Measurements from ENCODE around the gene CC2D1B.

Gene CC2D1B

DNA sequence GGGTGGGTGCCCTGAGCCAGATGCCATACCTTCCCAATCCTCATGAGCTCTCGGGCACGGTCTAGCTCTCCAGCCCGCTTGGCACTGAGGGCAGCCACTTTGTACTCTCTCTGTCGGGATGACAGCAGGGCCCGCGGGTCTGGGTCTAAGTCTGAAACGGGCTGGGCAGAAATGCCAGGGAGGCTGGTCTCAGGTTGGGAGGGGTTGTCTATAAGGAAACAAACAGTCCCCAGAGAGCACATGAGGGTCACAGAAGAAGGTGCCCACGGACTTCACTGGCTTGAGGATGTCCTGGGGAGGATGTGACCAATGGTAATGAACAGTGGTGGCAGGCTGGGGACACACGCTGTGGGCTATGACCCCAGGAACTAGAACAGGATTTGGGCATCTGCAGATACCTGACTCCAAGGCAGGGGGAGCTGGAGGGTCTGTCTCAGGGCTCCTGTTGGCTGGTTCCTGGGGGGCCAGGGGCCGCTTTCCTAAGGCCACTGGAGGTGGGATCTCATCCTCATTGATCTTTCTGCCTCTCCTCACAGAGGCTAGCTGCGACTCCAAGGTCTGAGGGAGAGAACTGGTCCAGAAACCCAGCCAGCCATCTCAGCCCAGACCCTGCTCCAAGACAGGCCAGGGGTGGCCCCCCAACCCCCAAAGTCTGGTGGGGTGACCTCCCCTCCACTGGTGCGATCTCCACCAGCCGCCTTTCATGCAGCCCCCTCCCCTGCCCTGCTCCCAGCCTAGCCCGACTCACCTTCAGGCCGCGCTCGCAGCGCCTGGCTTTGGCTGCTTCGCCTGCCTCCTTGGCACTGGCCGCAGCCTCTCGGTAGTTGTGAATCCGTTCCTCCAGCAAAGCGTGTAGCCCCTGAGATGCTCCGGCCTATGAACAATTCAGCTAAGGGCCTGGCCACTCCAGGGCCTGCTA is 6.1 kb downstream of the CC2D1B start:
- DNase-seq: no peak

DNA sequence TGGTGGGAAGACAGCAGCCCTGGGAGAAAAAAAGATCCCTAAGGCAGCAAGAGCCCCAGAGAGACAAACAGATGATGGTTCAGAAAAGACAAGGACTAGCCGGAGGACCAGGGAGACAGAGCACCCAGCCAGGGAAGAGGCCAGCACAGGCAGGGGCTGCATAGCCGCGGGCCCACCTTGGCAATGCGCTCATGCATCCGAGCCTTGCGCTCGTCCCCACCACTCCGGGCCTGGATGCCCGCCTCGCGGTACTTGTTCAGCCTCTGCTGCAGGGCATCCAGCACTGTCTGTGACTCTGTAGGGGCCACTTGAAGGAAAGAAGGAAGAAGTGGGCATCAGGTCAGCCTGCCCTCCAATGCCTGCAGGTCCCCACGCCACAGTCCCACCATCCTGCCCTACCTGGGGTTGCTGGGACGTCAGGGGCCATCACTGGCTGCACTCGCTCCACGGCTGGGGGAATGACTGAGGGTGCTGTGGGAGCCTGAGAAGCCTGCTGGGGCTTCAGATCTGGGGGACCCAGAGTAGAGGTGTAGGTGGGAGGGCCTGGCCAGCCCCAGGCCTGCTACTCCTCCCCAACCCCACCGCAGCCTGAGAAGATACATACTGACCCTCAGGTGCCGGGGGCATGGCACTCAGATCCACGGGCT is 7.0 kb downstream of the CC2D1B start:
- DNase-seq: no peak

DNA sequence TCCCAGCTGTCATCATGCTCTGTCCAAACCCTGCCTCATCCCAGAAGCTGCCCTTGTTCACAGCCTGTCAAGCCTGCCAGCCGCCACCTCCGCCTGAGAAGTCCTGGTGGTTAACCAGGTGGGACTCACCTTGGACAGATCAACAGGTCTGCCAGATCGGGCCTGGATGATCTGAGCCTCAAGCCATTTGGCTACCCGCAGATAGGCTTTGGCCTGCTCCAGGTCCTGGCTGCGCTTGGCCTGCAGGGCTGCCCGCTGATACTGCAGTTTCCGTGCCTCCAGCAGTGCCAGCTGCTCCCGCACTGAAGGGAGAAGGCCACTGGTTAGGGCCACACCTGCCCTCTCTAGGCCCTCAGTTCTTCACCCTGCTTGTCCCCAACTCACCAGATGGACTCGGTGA is 8.6 kb downstream of the CC2D1B start:
- no peak for DNase-seq

DNA sequence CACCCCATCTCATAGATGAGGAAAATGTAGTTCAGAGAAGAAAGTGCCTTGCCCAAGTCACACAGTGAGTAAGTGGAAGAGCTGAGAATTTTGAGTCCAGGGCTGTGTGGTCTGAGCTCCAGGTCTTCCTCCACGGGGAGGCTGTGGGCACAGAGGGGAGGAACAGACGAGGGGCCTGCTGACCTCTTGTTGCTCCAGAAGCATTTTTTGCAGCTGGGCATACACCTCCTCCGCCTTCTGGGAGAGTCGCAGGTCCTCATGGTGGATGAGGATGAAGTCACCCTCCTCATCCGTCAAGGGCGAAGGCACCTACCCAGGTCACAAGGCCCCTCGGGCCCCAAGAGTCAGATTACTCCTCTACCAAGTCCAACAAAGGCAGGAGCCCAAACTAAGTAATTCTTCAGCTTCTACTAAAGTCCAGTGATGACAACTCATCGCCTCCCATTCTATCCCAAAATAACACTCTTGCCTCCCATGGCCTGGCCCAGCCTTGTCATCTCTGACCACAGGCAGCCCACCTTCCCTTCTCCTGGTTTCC is 9.1 kb downstream of the CC2D1B start:
- no peak for DNase-seq

DNA sequence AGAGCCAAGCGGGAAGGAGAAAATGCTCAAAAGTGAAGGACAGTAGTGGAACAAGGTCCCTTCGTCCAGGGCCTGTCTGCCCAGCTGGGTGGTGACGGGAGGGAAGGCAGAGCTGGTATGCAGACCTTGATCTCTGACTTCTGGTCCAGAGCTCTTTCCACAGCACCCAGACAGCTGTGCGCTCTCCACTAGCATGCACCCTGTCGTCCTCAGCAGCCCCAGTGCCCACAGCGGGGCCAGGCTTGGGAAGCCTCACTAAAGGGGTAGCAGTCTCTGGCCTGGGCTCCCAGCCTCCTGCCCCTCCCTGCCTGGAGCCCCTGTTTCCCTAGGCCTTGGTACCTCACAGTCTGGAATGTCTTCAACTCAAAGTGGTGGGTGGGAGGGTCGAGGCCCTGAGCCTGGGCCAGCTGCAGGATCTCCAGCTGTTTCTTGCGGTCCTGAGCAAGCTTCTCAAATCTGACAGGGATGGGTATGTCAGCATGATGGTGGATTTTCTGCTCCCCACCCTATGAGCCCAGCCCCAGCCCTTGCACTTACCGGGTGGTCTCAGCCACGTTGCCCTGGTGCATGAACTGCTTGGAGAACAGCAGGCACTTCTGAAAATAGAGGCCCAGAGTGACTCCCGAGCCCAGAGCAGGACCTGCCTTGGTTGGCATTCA is 10.0 kb downstream of the CC2D1B start:
- DNase-seq: no peak

DNA sequence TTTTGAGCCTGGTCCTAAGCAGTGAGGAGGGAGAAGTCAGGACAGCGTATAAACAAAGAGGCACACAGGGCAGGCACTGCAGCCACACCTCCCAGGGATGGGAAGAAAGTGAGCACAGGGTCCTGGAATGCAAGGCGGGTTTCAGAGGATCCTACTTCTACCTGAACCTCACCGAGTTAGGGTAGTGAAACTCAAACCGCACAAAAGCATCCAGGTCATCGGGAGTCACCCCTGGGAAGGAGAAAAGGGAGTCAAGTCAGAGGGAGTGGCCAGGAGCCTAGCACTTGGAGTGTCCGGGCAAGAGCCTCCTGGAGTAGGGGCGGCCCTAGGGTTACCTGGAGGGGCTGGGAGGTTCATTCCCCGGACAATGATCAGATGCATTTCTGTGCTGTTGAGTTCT is 10.6 kb downstream of the CC2D1B start:
- DNase-seq: no peak

DNA sequence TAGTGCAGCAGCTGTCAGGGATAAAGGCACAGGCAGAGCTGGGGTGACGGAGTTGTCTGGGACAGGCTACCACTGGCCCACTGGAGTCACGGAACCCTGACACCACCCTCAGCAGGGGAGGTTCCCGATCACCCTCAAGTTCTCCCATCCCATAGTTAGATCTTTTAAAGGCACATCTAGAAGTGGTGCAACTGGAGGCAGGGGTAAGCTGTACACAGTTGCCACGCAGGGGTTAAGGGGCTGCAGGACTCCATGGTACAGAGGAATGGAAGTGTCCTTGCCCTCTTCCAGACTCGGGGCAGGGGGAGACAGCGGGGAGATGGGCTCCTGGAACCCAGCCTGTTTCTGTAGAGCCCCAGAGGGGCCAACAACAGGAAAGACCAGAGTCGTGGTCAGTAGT is 13.3 kb downstream of the CC2D1B start:
- DNase-seq: no peak

DNA sequence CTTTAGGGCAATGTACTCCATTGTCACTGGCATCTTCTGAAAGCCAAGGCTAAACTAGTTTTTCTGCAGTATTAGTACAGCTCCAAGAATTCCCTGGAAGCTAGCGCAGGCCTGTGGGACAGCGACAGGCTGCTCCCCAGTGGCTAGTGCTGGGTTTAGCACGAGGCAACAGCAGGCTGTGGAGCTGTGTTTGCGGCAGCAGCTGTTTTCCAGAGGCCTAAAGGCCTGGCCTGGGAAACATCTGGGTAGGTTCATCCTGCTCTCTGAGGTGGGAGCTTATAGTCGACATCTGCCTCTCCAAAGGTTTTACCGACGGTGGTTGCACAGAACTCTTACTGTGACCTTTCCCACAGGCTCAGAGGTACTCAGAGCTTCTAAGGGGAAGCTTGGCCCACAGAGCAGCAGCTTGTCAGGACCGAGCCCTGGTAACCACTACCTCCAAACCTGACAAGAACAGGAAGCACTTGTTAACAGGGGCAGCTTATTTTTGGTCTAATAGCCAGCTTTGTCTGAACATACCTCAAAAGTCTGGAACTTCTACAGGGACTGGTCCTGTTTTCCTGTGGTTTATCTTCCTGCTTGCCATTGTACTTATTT is 17.2 kb downstream of the CC2D1B start:
- DNase-seq: peak; percentile 92

DNA sequence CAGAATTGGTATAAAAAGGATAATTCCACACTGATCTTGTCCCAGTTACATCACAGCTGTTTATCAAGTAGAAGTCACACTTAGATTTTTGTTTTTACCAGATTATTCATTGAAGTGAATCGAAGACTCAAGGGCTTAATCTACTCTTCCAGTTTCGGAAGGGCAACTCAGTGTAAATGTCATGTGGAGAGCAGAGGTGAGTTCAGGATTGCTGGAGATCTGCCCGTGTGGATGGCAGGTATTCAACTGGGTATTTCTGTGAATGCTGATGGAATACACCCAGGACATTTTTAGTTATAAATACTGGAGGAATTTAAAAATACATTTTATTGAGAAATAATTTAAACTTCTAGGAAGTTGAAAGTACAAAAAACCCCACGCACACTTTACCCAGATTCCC is 19.4 kb downstream of the CC2D1B start:
- DNase-seq: no peak

DNA sequence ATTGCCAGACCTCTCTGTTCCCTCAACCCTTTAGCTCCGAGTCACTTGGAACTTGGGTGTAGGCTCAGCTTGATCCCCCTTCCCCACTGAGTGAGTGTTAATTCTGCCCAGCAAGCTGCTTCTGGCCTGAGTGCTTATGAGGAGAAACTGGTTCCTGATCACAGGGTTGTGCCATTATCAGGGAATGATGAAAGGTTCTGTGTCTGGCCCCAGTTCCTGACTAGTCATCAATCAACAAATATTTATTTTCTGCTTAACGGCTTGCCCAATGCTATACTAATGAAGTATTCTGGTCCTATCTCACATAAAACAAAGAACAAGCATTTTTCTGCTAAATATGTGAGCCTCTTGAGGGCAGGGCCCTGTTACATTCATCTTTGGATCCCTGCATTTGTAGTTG is 20.8 kb downstream of the CC2D1B start:
- no peak for DNase-seq

DNA sequence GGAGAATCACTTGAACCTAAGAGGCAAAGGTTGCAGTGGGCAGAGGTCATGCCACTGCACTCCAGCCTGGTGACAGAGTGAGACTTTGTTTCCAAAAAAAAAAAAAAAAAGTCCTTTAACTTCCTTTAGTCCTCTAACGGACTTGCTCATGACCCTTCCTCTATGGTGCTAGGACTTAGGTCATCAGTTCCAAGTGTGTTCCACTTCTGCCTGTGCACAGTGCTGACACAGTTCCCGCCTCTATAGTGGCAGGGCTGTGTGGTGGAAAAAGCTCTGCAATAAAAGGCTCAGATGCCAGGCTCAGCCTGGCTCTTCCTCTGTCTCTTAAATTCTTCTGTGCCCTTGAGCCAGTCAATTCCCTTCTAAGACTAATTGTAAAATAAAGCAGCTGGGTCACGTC is 22.0 kb downstream of the CC2D1B start:
- DNase-seq: no peak

DNA sequence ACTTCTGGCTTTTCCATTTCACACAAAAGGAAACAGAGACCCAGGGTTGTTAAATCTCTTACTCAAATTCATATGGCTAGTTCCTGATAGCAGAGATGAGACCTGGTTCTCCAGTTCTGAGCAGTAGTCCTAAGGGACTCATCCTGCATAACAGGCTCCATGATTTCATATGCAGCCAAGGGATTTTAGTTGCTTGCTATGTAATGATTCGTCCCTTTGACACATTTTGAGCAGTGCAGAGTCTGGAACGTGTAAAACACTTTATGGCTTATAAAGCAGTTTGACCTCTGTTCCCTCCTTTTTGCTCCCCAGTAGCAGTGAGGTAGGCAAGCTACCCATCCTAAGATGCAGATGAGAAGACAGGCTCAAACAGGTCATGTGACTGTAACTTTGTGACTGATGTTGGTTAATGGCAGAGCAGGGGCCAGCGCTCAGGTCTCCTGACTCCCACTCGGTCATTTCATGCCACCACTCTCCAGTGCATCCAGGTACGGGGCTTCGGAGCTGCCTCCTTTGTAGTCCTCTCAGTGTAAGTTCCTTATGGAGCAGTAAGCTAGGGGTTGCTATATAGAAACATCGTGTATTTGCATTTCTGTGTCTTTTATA is 24.2 kb downstream of the CC2D1B start:
- peak; percentile 18 for DNase-seq

DNA sequence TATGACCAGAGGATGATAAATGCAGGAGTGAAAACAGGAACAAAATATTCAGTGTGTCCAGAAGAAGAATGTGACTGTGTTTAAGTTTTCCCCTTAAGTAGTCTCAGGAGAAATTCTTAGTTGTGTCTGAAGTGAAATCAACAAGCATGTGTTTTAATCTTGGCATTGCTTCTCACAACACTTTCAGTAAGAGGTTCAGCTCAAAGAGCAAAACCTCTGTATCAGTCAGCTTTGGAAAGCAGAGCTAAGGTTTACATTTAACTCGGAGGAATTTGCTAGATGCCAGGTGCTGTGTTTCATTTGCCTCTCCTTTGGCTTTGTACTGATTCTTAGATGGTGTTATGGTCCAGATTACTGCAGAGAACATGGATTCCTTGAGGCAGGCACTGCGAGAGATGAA is 28.6 kb downstream of the CC2D1B start:
- DNase-seq: no peak

DNA sequence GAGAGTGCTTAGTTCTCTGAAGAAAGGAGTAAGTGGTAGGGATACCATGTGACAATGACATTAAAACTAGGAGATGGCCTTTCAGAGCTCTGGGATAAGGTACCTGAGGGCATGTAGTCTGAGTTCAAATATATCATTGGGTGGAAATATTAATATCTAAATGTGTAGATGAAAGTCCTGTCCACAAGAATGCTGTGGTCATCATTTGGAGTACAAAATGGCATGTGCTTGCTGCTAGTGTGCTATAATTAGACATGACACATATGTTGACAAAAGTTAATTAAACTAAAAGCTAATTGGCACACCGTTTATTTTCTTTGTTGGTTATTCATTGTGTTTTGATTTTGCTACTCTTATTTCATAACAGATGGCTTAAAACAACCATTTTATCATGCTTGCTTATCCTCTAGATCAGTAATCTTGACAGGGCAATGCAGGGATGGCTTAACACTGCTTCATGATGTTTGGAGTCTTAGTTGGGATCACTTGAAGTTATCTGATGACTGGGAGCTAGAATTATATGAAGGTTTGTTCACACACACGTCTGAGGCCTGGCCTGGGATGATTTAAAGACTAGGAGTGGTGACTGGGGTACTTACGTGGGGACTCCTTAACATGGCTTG is 31.0 kb downstream of the CC2D1B start:
- no peak for DNase-seq

DNA sequence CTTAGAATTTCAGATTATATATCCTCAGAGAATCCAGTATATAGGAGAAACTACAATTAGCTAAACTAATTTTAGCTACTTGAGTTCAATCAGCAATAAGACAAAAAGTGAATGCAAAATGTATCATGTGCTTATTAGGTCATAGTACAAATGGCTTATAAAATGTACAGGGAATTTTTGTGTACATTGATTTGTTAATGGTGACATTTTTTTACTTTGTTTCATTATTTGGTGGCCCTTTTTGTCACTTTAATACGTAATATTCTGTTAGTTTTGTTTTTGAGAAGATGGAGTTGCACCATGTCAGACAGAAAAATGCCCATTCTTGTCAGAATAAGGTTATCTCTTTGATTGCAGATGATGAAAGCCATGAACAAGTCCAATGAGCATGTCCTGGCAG is 33.6 kb downstream of the CC2D1B start:
- DNase-seq: no peak

DNA sequence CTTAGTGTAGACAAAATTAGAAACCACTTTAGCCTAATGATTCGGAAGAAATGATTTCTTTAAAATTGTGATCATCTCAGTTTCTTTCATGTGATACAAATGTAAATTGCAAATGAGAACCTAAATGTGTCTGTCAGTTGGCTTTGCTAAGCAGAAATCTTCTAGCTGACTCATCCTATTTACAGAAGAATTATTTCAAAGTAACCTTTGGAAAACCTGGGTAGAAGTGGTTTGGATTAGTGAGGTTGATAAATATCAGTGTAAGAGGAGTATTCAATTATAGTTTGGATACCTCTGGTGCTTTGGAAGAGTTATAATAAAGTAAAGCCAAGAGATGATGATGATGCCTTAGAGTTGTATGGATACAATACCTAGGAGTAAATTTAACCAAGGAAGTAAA is 37.4 kb downstream of the CC2D1B start:
- DNase-seq: no peak

DNA sequence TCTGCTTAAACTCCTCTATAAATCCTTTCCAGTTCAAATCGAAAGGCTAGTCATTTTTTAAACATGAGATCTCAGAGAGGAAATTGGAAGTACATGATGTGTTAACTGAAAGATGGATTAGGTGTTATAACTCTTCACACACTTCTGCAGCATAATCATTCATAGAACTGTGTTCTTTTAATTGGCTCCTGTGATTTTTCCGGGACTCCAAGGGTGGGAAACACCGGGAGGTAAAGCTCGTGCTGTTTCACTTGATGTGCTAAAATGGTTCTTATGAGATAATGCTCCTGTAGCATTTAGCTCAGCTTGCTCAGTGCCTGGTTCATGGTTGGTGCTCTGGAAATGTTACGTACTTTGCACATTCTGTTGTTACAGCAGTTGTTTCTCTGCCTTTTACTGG is 40.2 kb downstream of the CC2D1B start:
- DNase-seq: no peak

DNA sequence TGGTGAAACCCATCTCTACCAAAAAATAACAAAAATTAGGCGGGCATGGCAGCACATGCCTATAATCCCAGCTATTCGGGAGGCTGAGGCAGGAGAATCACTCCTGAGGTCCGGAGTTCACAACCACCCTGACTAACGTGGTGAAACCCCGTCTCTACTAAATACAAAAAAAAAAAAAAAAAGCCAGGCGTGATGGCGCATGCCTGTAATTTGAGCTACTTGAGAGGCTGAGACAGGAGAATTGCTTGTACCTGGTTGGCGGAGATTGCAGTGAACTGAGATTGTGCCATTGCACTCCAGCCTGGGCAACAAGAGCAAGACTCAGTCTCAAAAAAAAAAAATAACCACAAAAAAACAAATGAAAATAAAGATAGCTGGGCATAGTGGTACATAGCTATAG is 42.3 kb downstream of the CC2D1B start:
- DNase-seq: no peak

DNA sequence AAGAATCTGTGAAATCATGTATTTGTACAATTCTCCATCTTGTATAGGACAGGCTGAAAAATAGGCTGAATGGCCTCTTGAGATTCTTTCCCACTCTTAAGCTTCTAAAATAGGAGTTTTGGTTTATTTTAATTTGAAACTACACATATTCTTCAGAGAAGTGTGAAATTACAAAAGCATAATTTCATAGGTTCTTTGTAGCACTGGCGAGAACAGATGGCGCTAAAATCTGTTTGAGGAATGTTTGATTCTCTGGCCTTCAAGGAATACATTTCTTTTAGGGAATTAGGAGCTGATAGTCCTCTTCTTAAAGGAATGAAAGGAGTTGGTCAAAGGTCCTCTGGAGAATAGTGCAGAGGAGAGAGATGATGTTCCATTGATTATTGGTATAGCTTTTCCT is 44.9 kb downstream of the CC2D1B start:
- no peak for DNase-seq

DNA sequence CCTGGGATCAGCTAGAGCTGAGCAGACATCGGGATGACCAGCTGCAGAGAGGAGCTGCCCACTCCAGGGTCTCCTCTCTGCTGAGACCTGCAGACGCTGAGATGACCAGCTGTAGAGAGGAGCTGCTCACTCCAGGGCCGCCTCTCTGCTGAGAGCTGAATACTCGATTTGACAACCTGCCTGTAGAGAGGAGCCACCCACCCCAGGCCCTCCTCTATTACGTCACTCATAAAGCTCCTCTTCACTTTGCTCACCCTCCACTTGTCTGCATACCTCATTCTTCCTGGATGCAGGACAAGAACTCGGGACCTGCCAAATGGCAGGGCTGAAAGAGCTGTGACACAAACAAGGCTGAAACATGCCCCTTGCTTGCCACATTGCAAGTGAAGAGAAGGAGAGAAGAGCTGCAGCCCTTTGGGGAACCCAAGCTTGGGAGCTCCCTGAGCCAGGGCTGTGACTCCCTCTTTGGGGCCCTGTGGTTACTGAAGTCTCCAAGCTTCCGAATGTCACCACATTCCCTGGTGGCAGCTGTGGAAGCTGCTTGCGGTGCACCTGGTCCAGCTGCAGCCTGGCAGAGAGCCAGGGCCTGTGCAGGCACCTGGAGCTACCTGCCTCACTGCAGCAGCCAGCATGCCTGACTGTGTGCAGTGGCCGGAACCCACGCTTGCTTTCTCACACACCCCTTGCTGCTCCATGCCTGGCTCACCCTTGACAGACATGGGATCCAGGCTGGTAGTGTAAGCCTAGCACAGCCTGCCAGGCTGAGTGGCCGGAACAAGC is 59.6 kb downstream of the CC2D1B start:
- peak; percentile 51 for DNase-seq

DNA sequence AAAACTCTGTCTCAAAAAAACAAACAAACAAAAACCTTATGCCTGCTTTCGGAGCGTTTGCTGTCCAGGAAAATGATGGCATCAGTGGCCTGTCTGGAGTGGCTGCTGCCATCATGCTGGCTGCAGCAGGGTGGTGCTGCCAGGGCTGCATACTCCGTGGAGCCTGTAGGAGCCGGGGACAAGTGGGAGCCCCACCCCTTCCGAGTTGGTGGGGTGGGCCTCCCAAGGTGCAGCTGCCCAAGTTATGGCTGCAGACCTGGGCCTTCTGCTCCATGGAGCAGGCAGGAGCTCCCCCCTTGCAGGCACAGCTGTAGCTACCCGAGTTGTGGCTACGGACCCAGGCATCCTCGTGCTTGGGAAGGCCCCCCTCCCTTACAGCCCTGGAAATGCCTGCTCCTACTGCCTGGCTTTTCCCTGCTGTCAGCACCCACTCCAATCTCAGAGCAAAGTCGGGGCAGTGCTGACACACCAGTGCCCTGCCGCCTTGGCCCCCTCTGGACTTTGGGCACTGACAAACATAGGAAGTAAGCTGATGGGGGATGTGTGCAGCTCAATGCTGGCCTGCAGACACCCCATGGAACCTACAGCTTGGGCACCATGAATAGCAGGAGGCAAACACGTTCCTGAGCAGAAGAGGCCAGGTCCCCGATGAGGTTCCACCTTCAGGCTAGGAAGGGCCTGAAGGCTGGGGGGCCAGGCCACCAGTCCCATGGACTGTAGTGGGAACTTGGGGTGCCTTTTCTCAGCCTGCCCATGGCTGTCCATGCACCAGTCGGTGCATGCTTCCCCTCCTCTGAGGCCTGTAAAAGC is 60.4 kb downstream of the CC2D1B start:
- no peak for DNase-seq

Data from islet precursor cell (in vitro differentiated cells).